Measurements from ENCODE around the gene KCND2. TPM values are rescaled to one million over a fixed set of nuclear protein-coding genes. Genes with fewer than 3 reads are reported as not detected.
A peak's percentile ranks its signal among the peaks of the same experiment; 100 is the strongest.
"Not testable (repeated sequence)": the region's sequence is repeated elsewhere in the genome, so short reads cannot be mapped to it uniquely, and the experiment has no call there.

Gene KCND2
- total RNA-seq, 2 donors from 2014 or later = 3.5 to 7.0 TPM

GRCh38 chr7:120539321-120539720 lies 266.3 kb downstream of the KCND2 start:
- DNase-seq (ENCODE audit: low spot score) = peak; percentile 71
- intact Hi-C loops (cut with DNase I) = no loop called here

- no peak for DNase-seq (ENCODE audit: low spot score)
- intact Hi-C loops (cut with DNase I) = no loop called here
Observed at GRCh38 chr7:120547605-120548004, 274.6 kb downstream of the KCND2 start.

DNA sequence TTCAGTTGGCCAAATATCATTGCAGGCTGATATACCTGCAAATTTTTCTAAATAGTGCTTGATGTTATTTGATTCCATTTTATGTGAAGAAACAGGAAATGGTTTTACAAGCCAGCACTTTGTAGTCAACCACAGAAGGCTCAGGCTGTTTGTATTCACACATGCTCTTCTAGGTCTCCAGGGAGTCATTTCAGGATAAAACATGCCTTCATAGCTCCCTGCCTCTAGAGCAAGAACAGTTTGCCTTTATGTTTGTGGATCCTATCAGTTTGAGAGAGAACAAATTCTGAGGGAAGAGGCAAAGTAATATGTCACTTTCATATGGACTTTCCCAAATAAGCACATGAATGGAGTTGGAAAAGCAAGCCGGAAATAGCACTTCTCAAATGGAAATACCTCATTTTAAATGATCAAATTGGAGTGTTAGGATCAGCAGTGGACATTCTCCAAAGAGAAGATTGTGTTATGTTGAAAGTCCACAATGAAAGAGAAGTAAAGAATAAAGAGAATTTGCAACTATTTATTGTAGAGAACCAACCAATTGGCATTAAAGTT lies 277.6 kb downstream of the KCND2 start:
- intact Hi-C loops (cut with DNase I) = no loop called here
- DNase-seq (ENCODE audit: low spot score) = no peak

DNA sequence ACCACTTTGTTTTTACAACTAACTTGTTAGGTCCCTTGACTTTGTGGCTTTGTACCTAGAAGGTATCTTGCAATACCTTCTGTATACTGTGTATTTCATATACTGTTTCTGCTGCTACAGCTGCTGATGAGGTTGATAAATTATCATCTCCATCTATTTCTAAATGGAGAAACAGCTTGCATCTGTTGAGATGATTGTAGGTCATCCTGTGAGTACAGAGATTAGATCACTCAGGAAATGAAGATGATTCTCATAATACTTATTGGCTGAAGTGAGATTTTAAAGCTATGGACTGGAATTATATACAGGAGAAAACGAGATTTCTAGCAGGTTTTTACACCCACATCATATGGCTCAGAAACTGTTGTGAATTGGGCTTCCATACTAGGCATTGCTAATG lies 280.5 kb downstream of the KCND2 start:
- no peak for DNase-seq (ENCODE audit: low spot score)
- intact Hi-C loops (cut with DNase I) = no loop called here

- intact Hi-C loops (cut with DNase I) = no loop called here
- no peak for DNase-seq (ENCODE audit: low spot score)
Observed at GRCh38 chr7:120554960-120555571, 282.1 kb downstream of the KCND2 start.

DNA sequence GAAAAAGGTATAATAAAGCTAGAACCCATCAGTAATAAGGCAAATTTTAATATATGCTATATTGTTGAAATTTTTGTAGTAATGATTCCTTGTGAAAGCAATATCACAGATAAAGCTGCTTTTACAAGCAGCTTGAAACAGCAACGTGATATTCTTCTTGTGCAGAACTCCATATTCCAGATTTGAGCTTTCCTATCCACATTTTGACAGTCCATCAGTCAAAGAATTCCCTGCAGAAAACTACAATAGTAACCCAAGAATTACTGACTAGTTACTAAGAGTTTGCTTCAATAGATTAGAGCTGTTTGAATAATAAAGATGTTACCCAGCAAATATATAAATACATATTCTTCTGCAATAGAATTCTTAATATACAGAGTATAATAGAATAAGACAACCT lies 291.2 kb downstream of the KCND2 start:
- intact Hi-C loops (cut with DNase I) = no loop called here

DNA sequence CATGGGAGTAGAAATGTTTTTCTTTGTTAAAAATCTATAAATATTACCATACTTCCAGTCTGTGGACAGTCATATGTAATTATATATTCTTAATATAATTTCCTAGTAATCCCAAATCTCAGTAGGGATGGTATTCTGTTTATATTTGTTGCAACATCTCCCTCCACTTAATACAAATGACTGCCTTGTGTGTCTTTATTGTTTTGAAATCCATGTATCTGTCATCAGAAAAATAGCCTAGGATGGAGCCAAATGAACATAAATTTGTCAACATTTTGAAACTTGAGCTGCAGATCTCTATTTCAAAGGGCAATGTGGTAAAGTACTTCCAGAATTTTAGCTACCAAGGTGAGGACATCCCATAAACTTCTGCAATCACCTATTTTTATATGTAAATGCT lies 294.2 kb downstream of the KCND2 start:
- intact Hi-C loops (cut with DNase I) = no loop called here
- no peak for DNase-seq (ENCODE audit: low spot score)

More for the DNA sequence above, 291.2 kb downstream of the KCND2 start:
- DNase-seq (ENCODE audit: low spot score) = no peak

GRCh38 chr7:120578657-120579056 lies 305.7 kb downstream of the KCND2 start:
- DNase-seq (ENCODE audit: low spot score); intact Hi-C loops (cut with DNase I): not testable (repeated sequence)

GRCh38 chr7:120582916-120583315 lies 309.9 kb downstream of the KCND2 start:
- intact Hi-C loops (cut with DNase I) = loop anchor here in 1 of 2 donors (5.0 kb wide), 1 partner anchor 1891 kb away; no protein-coding TSS in a partner anchor

GRCh38 chr7:120583899-120584586 lies 311.1 kb downstream of the KCND2 start:
- intact Hi-C loops (cut with DNase I) = loop anchor here in 1 of 2 donors (5.0 kb wide), 1 partner anchor 1892 kb away; no protein-coding TSS in a partner anchor
- no peak for DNase-seq (ENCODE audit: low spot score)

More at GRCh38 chr7:120582916-120583315, 309.9 kb downstream of the KCND2 start:
- no peak for DNase-seq (ENCODE audit: low spot score)

GRCh38 chr7:120586571-120586970 lies 313.6 kb downstream of the KCND2 start:
- DNase-seq (ENCODE audit: low spot score) = no peak
- intact Hi-C loops (cut with DNase I) = no loop called here

DNA sequence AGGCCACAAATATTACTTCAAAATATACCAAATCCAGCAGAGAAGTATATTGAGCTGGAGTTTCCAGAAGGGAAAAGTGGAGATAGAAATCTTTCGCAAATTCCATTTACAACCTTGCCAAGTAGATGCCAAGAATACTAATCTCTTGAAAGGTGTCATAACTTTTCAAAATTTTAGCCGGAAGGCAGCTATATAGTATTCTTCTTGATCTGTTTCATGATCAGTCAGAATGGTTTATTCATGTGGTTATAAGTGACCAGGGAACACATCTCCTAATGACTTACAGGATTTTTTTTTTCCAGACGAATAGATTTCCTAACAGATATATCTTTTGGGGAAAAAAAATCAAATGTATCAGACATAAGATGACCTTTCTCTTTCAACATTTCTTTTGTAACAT lies 314.3 kb downstream of the KCND2 start:
- DNase-seq (ENCODE audit: low spot score) = no peak
- intact Hi-C loops (cut with DNase I) = no loop called here

GRCh38 chr7:120588416-120588815 lies 315.4 kb downstream of the KCND2 start:
- DNase-seq (ENCODE audit: low spot score) = no peak
- intact Hi-C loops (cut with DNase I) = no loop called here

DNA sequence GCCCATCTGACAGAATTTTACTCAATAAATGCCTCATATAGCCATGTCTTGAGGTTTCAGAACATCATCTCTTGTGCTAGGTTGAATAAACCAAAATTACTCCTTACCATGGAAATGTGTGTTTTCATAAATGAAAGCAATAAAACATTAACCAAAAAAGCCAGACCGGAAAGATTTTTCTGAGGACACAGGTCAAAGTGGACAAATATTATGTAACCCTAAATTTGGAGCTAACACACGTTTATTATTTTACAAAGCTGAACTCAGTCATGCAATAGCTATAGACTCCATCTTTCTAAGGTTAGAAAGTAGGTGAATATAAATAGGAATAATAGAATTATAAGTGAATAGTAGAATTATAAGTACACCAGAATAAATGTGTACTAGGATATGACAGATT lies 315.9 kb downstream of the KCND2 start:
- DNase-seq (ENCODE audit: low spot score) = no peak
- intact Hi-C loops (cut with DNase I) = no loop called here

- intact Hi-C loops (cut with DNase I) = no loop called here
- DNase-seq (ENCODE audit: low spot score) = no peak
Observed at GRCh38 chr7:120600607-120601006, 327.6 kb downstream of the KCND2 start.

DNA sequence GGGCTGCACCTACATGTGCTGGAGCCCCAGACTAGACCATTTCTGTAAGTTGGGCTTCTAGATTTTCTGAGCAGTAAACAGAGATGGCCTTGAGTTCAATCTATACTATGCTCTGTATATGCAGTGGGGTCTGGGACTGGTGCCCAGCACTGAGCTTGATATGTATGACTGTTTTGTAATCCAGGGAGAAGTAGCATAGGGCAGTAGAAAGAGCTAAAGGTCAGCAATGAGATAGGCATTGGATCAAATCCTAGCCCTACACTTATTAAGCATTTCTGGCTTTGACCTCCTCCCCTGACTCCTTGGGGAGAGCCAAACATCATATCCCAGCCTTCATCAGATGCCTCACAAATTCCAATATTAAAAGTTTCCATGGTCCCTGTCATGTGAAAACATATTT lies 330.4 kb downstream of the KCND2 start:
- no peak for DNase-seq (ENCODE audit: low spot score)
- intact Hi-C loops (cut with DNase I) = no loop called here

- intact Hi-C loops (cut with DNase I) = no loop called here
- DNase-seq (ENCODE audit: low spot score) = no peak
Observed at GRCh38 chr7:120609136-120609753, 336.3 kb downstream of the KCND2 start.

DNA sequence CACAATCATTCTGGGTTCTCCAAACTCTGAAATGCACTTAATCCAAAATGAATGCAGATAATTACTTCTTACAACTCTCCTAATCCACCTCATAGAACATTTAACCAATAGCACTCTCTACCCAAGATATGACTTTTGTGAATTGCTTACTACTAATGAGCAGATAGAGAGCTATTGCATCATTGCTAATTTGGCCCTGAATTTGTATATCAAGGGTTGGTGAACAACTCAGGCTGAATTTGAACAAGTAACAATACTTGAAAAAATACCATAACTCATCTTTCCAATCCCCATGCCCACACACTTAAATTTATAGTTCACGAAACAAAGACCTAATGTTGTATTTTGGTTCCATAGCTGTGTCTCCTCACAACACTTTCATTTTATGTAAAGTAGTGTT lies 339.0 kb downstream of the KCND2 start:
- DNase-seq (ENCODE audit: low spot score) = no peak
- intact Hi-C loops (cut with DNase I) = no loop called here

- intact Hi-C loops (cut with DNase I) = no loop called here
Observed at GRCh38 chr7:120615703-120616102, 342.7 kb downstream of the KCND2 start.

GRCh38 chr7:120617275-120617674 lies 344.3 kb downstream of the KCND2 start:
- intact Hi-C loops (cut with DNase I) = no loop called here
- no peak for DNase-seq (ENCODE audit: low spot score)

More at GRCh38 chr7:120615703-120616102, 342.7 kb downstream of the KCND2 start:
- DNase-seq (ENCODE audit: low spot score) = no peak
